OCI-LY7 (cell line): ENCODE measurements around the gene FAM241B. TPM values are rescaled to one million over a fixed set of nuclear protein-coding genes. Genes with fewer than 3 reads are reported as not detected.

Experiments used
- BruUV-seq: library from RNA; stranded (reverse); fragments of 400-500 nt; replicated peaks from 2 replicates; lab custom pipeline; 2021; lab: Mats Ljungman, UMichigan
- CTCF ChIA-PET: fragments of 300-600 bp; sonication (Branson Sonifier 250); formaldehyde crosslinking; loops from one replicate; lab custom pipeline; 2022; ENCODE audit warnings: antibody characterized with exemption; ENCODE audit not compliant: unreplicated experiment; lab: Charles Lee
- POLR2A ChIA-PET: fragments of 300-600 bp; sonication (Branson Sonifier 250); formaldehyde crosslinking; loops from one replicate; lab custom pipeline; 2022; ENCODE audit warnings: antibody characterized with exemption; lab: Charles Lee
- DNase-seq: peaks from one replicate; pipeline ENCODE4 v3.0.0-alpha.2; 2015; ENCODE audit warnings: low spot score
- H2AFZ ChIP-seq: fragments of 200-600 bp; sonication (generic), shearing (Covaris generic); 2 replicates; pipeline ENCODE4 v1.6.1; 2014; ENCODE audit warnings: mild to moderate bottlenecking, antibody characterized with exemption, low read length, moderate library complexity
- H3K27ac ChIP-seq: fragments of 200-600 bp; sonication (generic); 2 replicates; pipeline ENCODE4 v1.5.1; 2014; ENCODE audit warnings: mixed run types, low read depth, mild to moderate bottlenecking, moderate library complexity, low read length, inconsistent platforms; ENCODE audit not compliant: poor library complexity, severe bottlenecking
- H3K36me3 ChIP-seq: fragments of 200-600 bp; sonication (generic); 2 replicates; pipeline ENCODE4 v1.6.1; 2014; ENCODE audit warnings: mild to moderate bottlenecking, antibody characterized with exemption, low read length, moderate library complexity, mixed read lengths; ENCODE audit not compliant: insufficient read depth
- H3K4me1 ChIP-seq: fragments of 200-600 bp; sonication (generic); 2 replicates; pipeline ENCODE4 v1.5.1; 2014; ENCODE audit warnings: mild to moderate bottlenecking, low read length; ENCODE audit not compliant: insufficient read depth, poor library complexity, severe bottlenecking
- H3K4me2 ChIP-seq: fragments of 200-600 bp; sonication (generic); 2 replicates; pipeline ENCODE4 v1.6.1; 2014; ENCODE audit warnings: mild to moderate bottlenecking, low read length
- H3K4me3 ChIP-seq: fragments of 200-600 bp; sonication (generic); 2 replicates; pipeline ENCODE4 v1.5.1; 2014; ENCODE audit warnings: mild to moderate bottlenecking, low read depth, low read length; ENCODE audit not compliant: poor library complexity, severe bottlenecking
- H3K79me2 ChIP-seq: fragments of 200-600 bp; sonication (generic); 2 replicates; pipeline ENCODE4 v1.6.1; 2016; ENCODE audit warnings: low read depth, mild to moderate bottlenecking, low read length, moderate library complexity, mixed read lengths; ENCODE audit not compliant: insufficient read depth
- H3K9me2 ChIP-seq: fragments of 200-600 bp; sonication (generic); 2 replicates; pipeline ENCODE4 v1.6.1; 2016; ENCODE audit warnings: mild to moderate bottlenecking, low read length, mixed read lengths; ENCODE audit not compliant: insufficient read depth
- H3K9me3 ChIP-seq: fragments of 200-600 bp; sonication (generic); 2 replicates; pipeline ENCODE4 v1.6.1; 2014; ENCODE audit warnings: mild to moderate bottlenecking, mixed run types, low read length, mixed read lengths
- H4K20me1 ChIP-seq: fragments of 200-600 bp; sonication (generic); 2 replicates; pipeline ENCODE4 v1.6.1; 2014; ENCODE audit warnings: mild to moderate bottlenecking, antibody characterized with exemption, low read length, moderate library complexity, mixed read lengths; ENCODE audit not compliant: insufficient read depth
- EZH2phosphoT487 ChIP-seq: fragments of 200-600 bp; sonication (generic); IDR thresholded peaks from 2 replicates; pipeline ENCODE4 v1.6.1; 2018; ENCODE audit warnings: low read depth, borderline replicate concordance, mild to moderate bottlenecking, mixed run types, antibody characterized with exemption, low read length, moderate library complexity, mixed read lengths
- intact Hi-C: fragments of 100-400 bp; cut with micrococcal nuclease; formaldehyde crosslinking; loops from one replicate; pipeline ENCODE4 v1.10.0; 2022; ENCODE audit not compliant: unreplicated experiment
- total RNA-seq, 2 experiments: library from RNA; depleted of rRNA in 1 of 2; stranded (reverse); fragments of >200 nt in 1 of 2; shearing (Covaris generic) in 1 of 2; gene quantifications; 2 replicates each; pipeline ENCODE4 v1.2.3, GENCODE V29; 2014 to 2022
- TF ChIP-seq, protein P1 (sequence below): fragments of 200-600 bp; sonication (generic); conservative IDR thresholded peaks from 2 replicates; pipeline ENCODE4 v1.5.1; 2014; ENCODE audit warnings: mild to moderate bottlenecking, antibody characterized with exemption, low read length, moderate library complexity, mixed read lengths

Gene FAM241B
- total RNA-seq, 2 experiments from 2014 or later: not detected

DNA sequence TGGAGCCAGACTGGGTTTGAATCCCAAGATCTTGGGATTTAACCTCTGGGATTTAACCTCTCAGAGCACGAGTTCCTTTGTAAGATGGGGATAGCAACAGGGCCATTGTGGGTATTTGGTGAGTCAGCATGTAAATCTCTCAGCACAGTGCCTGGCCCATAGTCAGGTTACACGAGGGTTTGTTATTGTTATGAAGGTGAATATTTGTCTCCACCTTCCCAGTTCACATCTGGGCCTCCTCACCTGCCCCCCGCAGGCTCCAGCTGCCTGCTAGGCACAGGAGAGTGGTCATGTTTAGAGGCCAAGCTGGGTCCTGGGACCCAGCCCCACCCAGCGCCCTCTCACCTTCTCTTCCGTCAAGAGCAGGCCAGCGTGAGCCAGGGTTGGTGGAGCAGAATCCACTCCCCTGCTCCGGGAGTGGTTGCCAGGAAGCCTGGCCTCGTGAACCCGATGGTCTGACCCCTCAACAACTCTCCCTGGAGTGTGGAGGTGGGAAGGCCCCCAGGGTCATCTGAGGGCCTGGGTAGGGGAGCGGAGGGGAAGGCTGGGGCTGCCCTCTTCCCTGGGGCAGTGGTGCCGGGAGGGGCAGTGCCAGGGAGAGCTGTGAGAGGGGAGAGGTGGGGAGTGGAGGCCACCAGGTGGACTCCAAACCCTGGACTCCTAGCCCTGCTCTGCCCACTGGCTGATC, 26.0 kb downstream of the FAM241B start:
- CTCF ChIA-PET: no interaction called here
- no peak overlapping the region for H3K4me2 ChIP-seq
- POLR2A ChIA-PET: no interaction called here
- no peaks in the 10 kb centered on the region for H3K4me1 ChIP-seq
- H3K36me3 ChIP-seq: no peaks in the 10 kb centered on the region
- H3K9me3 ChIP-seq: no peaks in the 10 kb centered on the region
- H3K27ac ChIP-seq: no peak overlapping the region
- H3K79me2 ChIP-seq: no peaks in the 10 kb centered on the region
- DNase-seq: no peak
- H3K9me2 ChIP-seq: no peaks in the 10 kb centered on the region
- BruUV-seq: no TSS peak
- no peak for TF ChIP-seq EZH2phosphoT487
- TF ChIP-seq, protein P1, sequence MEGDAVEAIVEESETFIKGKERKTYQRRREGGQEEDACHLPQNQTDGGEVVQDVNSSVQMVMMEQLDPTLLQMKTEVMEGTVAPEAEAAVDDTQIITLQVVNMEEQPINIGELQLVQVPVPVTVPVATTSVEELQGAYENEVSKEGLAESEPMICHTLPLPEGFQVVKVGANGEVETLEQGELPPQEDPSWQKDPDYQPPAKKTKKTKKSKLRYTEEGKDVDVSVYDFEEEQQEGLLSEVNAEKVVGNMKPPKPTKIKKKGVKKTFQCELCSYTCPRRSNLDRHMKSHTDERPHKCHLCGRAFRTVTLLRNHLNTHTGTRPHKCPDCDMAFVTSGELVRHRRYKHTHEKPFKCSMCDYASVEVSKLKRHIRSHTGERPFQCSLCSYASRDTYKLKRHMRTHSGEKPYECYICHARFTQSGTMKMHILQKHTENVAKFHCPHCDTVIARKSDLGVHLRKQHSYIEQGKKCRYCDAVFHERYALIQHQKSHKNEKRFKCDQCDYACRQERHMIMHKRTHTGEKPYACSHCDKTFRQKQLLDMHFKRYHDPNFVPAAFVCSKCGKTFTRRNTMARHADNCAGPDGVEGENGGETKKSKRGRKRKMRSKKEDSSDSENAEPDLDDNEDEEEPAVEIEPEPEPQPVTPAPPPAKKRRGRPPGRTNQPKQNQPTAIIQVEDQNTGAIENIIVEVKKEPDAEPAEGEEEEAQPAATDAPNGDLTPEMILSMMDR: no peak
- H3K4me3 ChIP-seq: no peak overlapping the region
- H4K20me1 ChIP-seq: no peaks in the 10 kb centered on the region
- H2AFZ ChIP-seq: no peak overlapping the region
- intact Hi-C loops: no loop called here

DNA sequence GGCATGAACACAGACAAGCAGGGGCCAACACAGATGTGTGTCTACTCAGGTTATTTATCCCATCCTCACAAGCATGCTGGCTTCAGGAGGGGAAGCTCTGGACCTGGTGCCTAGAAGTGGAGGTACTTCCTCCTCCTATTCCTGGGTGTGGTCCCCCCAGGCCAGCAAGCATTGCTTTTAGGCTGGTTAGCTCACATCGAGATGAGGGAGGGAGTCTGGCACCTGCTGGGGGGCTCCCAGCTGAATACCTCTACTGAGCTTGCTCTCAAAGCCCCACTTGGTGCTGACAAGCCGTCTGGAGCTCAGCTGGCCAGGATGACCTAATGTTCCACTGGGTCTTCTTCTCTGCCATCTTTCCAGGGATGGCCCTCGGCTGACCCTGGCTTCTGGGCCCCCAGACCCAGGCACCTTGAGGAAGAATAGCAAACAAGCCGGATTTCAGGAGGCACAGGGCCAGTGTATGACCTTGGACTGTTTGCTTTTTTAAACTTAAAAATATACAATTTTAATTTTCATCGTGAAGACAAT, 26.8 kb downstream of the FAM241B start:
- CTCF ChIA-PET: no interaction called here
- no TSS peak for BruUV-seq

More for the DNA sequence above, 26.8 kb downstream of the FAM241B start:
- Histone ChIP-seq H3K9me3 (no peaks in the 10 kb centered on the region), H4K20me1 (no peaks in the 10 kb centered on the region), H3K4me1 (no peaks in the 10 kb centered on the region), H3K36me3 (no peaks in the 10 kb centered on the region), H3K27ac (no peak overlapping the region), H3K4me3 (no peak overlapping the region), H2AFZ (no peak overlapping the region), H3K9me2 (no peaks in the 10 kb centered on the region), H3K79me2 (no peaks in the 10 kb centered on the region), H3K4me2 (no peak overlapping the region)
- no peak for DNase-seq
- TF ChIP-seq EZH2phosphoT487: no peak
- TF ChIP-seq, protein P1: no peak
- intact Hi-C loops: no loop called here
- POLR2A ChIA-PET: interaction anchor here (0.5 kb wide), 1 partner anchor 174 kb away, joined by 3 read pairs; no protein-coding TSS in a partner anchor
